H1 (cell line): ENCODE results near the gene RUFY4. TPM values are rescaled to one million over a fixed set of nuclear protein-coding genes. Genes with fewer than 3 reads are reported as not detected.

Experiments
- CTCF ChIA-PET: fragments of 300-600 bp; sonication (Branson Sonifier 250); formaldehyde crosslinking; loops from one replicate; lab custom pipeline; 2021; ENCODE audit not compliant: partially characterized antibody; lab: Charles Lee
- POLR2A ChIA-PET: fragments of 300-600 bp; sonication (Branson Sonifier 250); formaldehyde crosslinking; loops from one replicate; lab custom pipeline; 2021; ENCODE audit warnings: inconsistent platforms; ENCODE audit not compliant: partially characterized antibody; lab: Charles Lee
- DNase-seq, 2 experiments: peaks; one replicate each; pipeline versions ENCODE4 v3.0.0 to v3.0.0-alpha.2; 2010 to 2022; ENCODE audit warnings: low spot score in 2 of 2, low read depth in 1 of 2, mixed read lengths in 1 of 2
- FAIRE-seq: peaks from 2 replicates; lab custom pipeline; 2011; peaks lifted over from hg19 to GRCh38; lab: Jason Lieb, UNC
- H2AFZ ChIP-seq: 2 replicates; pipeline ENCODE4 v1.8.1; 2012; ENCODE audit warnings: low read length, inconsistent platforms
- H2AK5ac ChIP-seq: 2 replicates; pipeline ENCODE4 v1.6.1; 2013; ENCODE audit warnings: low read depth, low read length
- H2BK120ac ChIP-seq: replicated peaks from 2 replicates; pipeline ENCODE3; 2013; ENCODE audit warnings: low read depth, low read length, inconsistent platforms
- H2BK12ac ChIP-seq: 2 replicates; pipeline ENCODE4 v1.6.1; 2013; ENCODE audit warnings: low read depth, low read length
- H2BK15ac ChIP-seq: 2 replicates; pipeline ENCODE4 v1.6.1; 2013; ENCODE audit warnings: low read length
- H2BK20ac ChIP-seq: 2 replicates; pipeline ENCODE4 v1.6.1; 2013; ENCODE audit warnings: low read length
- H2BK5ac ChIP-seq: 2 replicates; pipeline ENCODE4 v1.6.1; 2013; ENCODE audit warnings: low read depth, low read length
- H3K14ac ChIP-seq: 2 replicates; pipeline ENCODE4 v1.6.1; 2013; ENCODE audit warnings: inconsistent platforms; ENCODE audit not compliant: insufficient read length
- H3K18ac ChIP-seq: 2 replicates; pipeline ENCODE4 v1.6.1; 2013; ENCODE audit warnings: low read length; ENCODE audit errors: extremely low read depth
- H3K23ac ChIP-seq: 2 replicates; pipeline ENCODE4 v1.6.1; 2013; ENCODE audit warnings: inconsistent platforms; ENCODE audit not compliant: insufficient read length
- H3K23me2 ChIP-seq: 2 replicates; pipeline ENCODE4 v1.6.1; 2013; ENCODE audit warnings: low read depth, low read length
- H3K27ac ChIP-seq: 2 replicates; pipeline ENCODE4 v1.6.1; 2011; ENCODE audit warnings: low read depth, low read length, inconsistent platforms
- H3K27me3 ChIP-seq, 4 experiments: replicated peaks in 1 of 4; 1 replicate in 1 of 4; 2 replicates in 3 of 4; pipeline versions ENCODE4 v1.6.1 to v1.8.1; 2011 to 2013; ENCODE audit warnings: low read length in 3 of 4, mild to moderate bottlenecking in 3 of 4, inconsistent platforms in 2 of 4, mixed read lengths in 2 of 4, moderate library complexity in 1 of 4; ENCODE audit not compliant: control insufficient read depth in 3 of 4, insufficient read depth in 3 of 4; ENCODE audit errors: extremely low read depth in 1 of 4
- H3K36me3 ChIP-seq, 4 experiments: 2 replicates each; pipeline versions ENCODE4 v1.6.1 to v1.8.1; 2011 to 2013; ENCODE audit warnings: mild to moderate bottlenecking in 4 of 4, low read length in 3 of 4, moderate library complexity in 2 of 4, control low read depth in 1 of 4, inconsistent platforms in 1 of 4; ENCODE audit not compliant: insufficient read depth in 4 of 4, control insufficient read depth in 2 of 4
- H3K4ac ChIP-seq: replicated peaks from 2 replicates; pipeline ENCODE3; 2013; ENCODE audit warnings: low read length, low read depth, mixed read lengths, inconsistent platforms; ENCODE audit not compliant: insufficient read length
- H3K4me1 ChIP-seq, 4 experiments: replicated peaks in 1 of 4; 1 replicate in 1 of 4; 2 replicates in 3 of 4; pipeline versions ENCODE4 v1.6.1 to v1.8.1; 2011 to 2013; ENCODE audit warnings: low read length in 3 of 4, inconsistent platforms in 2 of 4, mixed read lengths in 1 of 4; ENCODE audit not compliant: insufficient read depth in 4 of 4, control insufficient read depth in 3 of 4
- H3K4me2 ChIP-seq, 2 experiments: 2 replicates each; pipeline versions ENCODE4 v1.6.1 to v1.8.1; 2011 to 2013; ENCODE audit warnings: low read depth in 2 of 2, low read length in 2 of 2, control low read depth in 1 of 2, inconsistent platforms in 1 of 2, mild to moderate bottlenecking in 1 of 2; ENCODE audit not compliant: insufficient read depth in 1 of 2
- H3K4me3 ChIP-seq, 4 experiments: fragments of 200-600, 300-600 bp in 1 of 4; sonication (generic), shearing (Covaris generic), sonication (Bioruptor Twin) in 1 of 4; 2 replicates each; pipeline versions ENCODE4 v1.5.1 to v1.8.1; 2011 to 2016; ENCODE audit warnings: low read length in 4 of 4, low read depth in 3 of 4, control low read depth in 2 of 4, inconsistent platforms in 2 of 4, mild to moderate bottlenecking in 2 of 4, mixed read lengths in 1 of 4, moderate library complexity in 1 of 4; ENCODE audit not compliant: insufficient read depth in 2 of 4; ENCODE audit errors: extremely low read depth in 1 of 4
- H3K56ac ChIP-seq: replicated peaks from 2 replicates; pipeline ENCODE3; 2013; ENCODE audit warnings: low read depth, mild to moderate bottlenecking, mixed read lengths, low read length, inconsistent platforms; ENCODE audit not compliant: insufficient read length
- H3K79me1 ChIP-seq: 2 replicates; pipeline ENCODE4 v1.6.1; 2013; ENCODE audit warnings: low read depth, low read length, control low read depth
- H3K79me2 ChIP-seq, 2 experiments: 2 replicates each; pipeline versions ENCODE4 v1.6.1 to v1.8.1; 2012 to 2013; ENCODE audit warnings: low read length in 2 of 2, mild to moderate bottlenecking in 2 of 2, inconsistent platforms in 1 of 2; ENCODE audit not compliant: insufficient read depth in 2 of 2, control insufficient read depth in 1 of 2
- H3K9ac ChIP-seq, 4 experiments: replicated peaks in 1 of 4; 1 replicate in 1 of 4; 2 replicates in 3 of 4; pipeline versions ENCODE4 v1.6.1 to v1.8.1; 2011 to 2013; ENCODE audit warnings: low read depth in 3 of 4, low read length in 3 of 4, control low read depth in 2 of 4, mild to moderate bottlenecking in 2 of 4, moderate library complexity in 2 of 4, inconsistent platforms in 1 of 4; ENCODE audit errors: extremely low read depth in 1 of 4
- H3K9me3 ChIP-seq, 2 experiments: 2 replicates each; pipeline versions ENCODE4 v1.6.1 to v1.8.1; 2012 to 2013; ENCODE audit warnings: mild to moderate bottlenecking in 2 of 2, moderate library complexity in 2 of 2, control low read depth in 1 of 2, inconsistent platforms in 1 of 2, low read depth in 1 of 2, low read length in 1 of 2, mixed read lengths in 1 of 2; ENCODE audit not compliant: insufficient read depth in 2 of 2
- H4K20me1 ChIP-seq, 2 experiments: replicated peaks in 1 of 2; 2 replicates each; pipeline versions ENCODE3 to v1.8.1; 2011 to 2013; ENCODE audit warnings: inconsistent platforms in 2 of 2, low read length in 2 of 2, mild to moderate bottlenecking in 1 of 2; ENCODE audit not compliant: insufficient read depth in 2 of 2, control insufficient read depth in 1 of 2
- H4K5ac ChIP-seq: 2 replicates; pipeline ENCODE4 v1.6.1; 2013; ENCODE audit warnings: low read length, low read depth, mixed read lengths, inconsistent platforms; ENCODE audit not compliant: insufficient read length
- H4K8ac ChIP-seq: 2 replicates; pipeline ENCODE4 v1.8.0; 2013; ENCODE audit warnings: mild to moderate bottlenecking, moderate library complexity, low read length, inconsistent platforms; ENCODE audit not compliant: insufficient read depth; ENCODE audit errors: extremely low read depth
- H4K91ac ChIP-seq: replicated peaks from 2 replicates; pipeline ENCODE3; 2013; ENCODE audit warnings: low read length, mixed read lengths, inconsistent platforms; ENCODE audit not compliant: insufficient read length
- ASH2L ChIP-seq: fragments of 200-600, 300-600 bp; sonication (generic); IDR thresholded peaks from one replicate; pipeline ENCODE4 v1.7.1; 2017; ENCODE audit warnings: low read length
- CEBPB ChIP-seq: IDR thresholded peaks from 2 replicates; pipeline ENCODE4 v1.6.1; 2012; ENCODE audit warnings: low read depth, low read length
- GABPA ChIP-seq: IDR thresholded peaks from 2 replicates; pipeline ENCODE4 v1.6.1; 2011; ENCODE audit warnings: mild to moderate bottlenecking, low read length, moderate library complexity, borderline replicate concordance; ENCODE audit not compliant: insufficient read depth
- KDM5A ChIP-seq: fragments of 200-600 bp; IDR thresholded peaks from 2 replicates; pipeline ENCODE4 v1.7.1; 2012; ENCODE audit warnings: mild to moderate bottlenecking, low read length, inconsistent platforms, mixed read lengths
- POLR2A ChIP-seq, 2 experiments: IDR thresholded peaks; 1 replicate in 1 of 2; 2 replicates in 1 of 2; pipeline ENCODE4 v1.6.1; 2011; ENCODE audit warnings: low read depth in 2 of 2, low read length in 2 of 2, mild to moderate bottlenecking in 2 of 2; ENCODE audit errors: control extremely low read depth in 1 of 2
- RBBP5 ChIP-seq: IDR thresholded peaks from 2 replicates; pipeline ENCODE4 v1.7.1; 2012; ENCODE audit warnings: low read depth, mild to moderate bottlenecking, inconsistent platforms, low read length, moderate library complexity, borderline replicate concordance
- RFX5 ChIP-seq: IDR thresholded peaks from 2 replicates; pipeline ENCODE4 v1.6.1; 2011; ENCODE audit warnings: low read depth, low read length, improper control_type of control experiment, borderline replicate concordance
- RNF2 ChIP-seq: fragments of 200-900, 300-1000 bp; sonication (generic); IDR thresholded peaks from 2 replicates; pipeline ENCODE4 v1.7.1; 2016; ENCODE audit warnings: borderline replicate concordance, low read depth, mild to moderate bottlenecking, antibody characterized with exemption, low read length; ENCODE audit not compliant: poor library complexity, severe bottlenecking; ENCODE audit errors: missing control alignments
- TAF7 ChIP-seq: optimal IDR thresholded peaks from 2 replicates; pipeline ENCODE3; 2011; ENCODE audit warnings: low read depth, mild to moderate bottlenecking, inconsistent platforms, low read length, moderate library complexity, borderline replicate concordance
- WGBS, 2 experiments: shearing (Covaris generic) in 1 of 2; methylation state at CpG; one replicate each; pipeline versions ENCODE4 v1.1.6 to v1.1.7; 2013 to 2015; ENCODE audit warnings: low lambda C conversion rate in 2 of 2, mixed read lengths in 2 of 2, inconsistent platforms in 1 of 2, low coverage in 1 of 2, missing lambda C conversion rate in 1 of 2; ENCODE audit not compliant: insufficient replicate concordance in 2 of 2, insufficient coverage in 1 of 2, insufficient read length in 1 of 2; ENCODE audit errors: extremely low coverage in 1 of 2, missing lambda C conversion rate in 1 of 2; 5-methylcytosine and 5-hydroxymethylcytosine counted together
- polyA plus RNA-seq, 7 experiments: library from polyadenylated mRNA; depleted of rRNA in 3 of 7; stranded (reverse) in 5 of 7; unstranded in 2 of 7; fragments of >200 nt in 5 of 7; fragments of 200-250 nt in 2 of 7; gene quantifications; 1 replicate in 5 of 7; 2 replicates in 1 of 7; 4 replicates in 1 of 7; pipeline versions ENCODE4 v1.2.1 to v1.2.3, GENCODE V29; 2011 to 2013; ENCODE audit warnings: missing spikeins in 2 of 7, mixed read lengths in 2 of 7
- total RNA-seq: library from RNA; stranded (reverse); fragmentation: NEBNext Ultra II Directional; extraction: Animal tissue kit (Norgen Biotek cat#: 25700); gene quantifications from 2 replicates; pipeline ENCODE4 v1.2.1, GENCODE V29; 2021
- TF ChIP-seq, protein P1 (sequence below), 3 experiments: IDR thresholded peaks; 1 replicate in 2 of 3; 2 replicates in 1 of 3; pipeline versions ENCODE4 v1.5.1 to v1.6.1; 2011; ENCODE audit warnings: low read length in 3 of 3, mild to moderate bottlenecking in 3 of 3, inconsistent platforms in 2 of 3, low read depth in 1 of 3, moderate library complexity in 1 of 3; ENCODE audit not compliant: insufficient read depth in 1 of 3; ENCODE audit errors: control extremely low read depth in 1 of 3

RUFY4 gene
- total and polyA plus RNA-seq, 2 of the 8 experiments (the other 6 are each of a cell fraction or from before 2014, with no cell fraction given) = 0.32 to 0.38 TPM

DNA sequence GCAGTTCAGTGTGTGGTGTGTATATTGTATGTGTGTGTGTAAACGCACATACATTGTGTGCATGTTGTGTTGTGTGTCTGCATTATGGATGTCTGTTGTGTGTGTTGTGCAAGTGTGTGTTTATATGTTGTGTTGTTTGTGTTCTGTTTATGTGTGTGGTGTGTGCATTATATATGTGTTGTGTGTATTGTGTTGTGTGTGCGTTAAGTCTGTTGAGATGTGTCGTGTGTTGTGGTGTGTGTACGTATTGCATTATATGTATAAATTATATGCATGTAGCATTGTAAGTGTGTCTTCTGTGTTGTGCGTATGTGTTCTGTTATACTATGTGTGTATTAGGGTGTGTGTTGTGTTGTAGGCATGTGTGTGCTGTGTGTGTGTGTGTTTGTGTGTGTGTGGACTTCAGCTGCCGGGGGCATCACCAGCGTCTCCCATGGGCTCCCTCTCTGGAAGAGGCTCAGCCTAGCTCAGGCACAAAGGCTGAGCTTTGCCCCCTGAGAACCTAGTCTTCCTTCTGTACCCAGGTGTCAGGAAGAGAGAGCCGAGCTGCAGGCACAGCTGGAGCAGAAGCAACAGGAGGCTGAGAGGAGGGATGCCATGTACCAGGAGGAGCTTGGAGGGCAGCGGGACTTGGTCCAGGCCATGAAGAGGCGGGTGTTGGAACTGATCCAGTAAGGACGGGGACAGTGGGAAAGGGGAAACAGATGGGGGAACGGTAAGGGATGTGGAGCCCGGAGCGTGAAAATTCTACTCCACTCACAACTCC lies 13.7 kb downstream of the RUFY4 start:
- Histone ChIP-seq H2BK15ac (no peak overlapping the region), H2BK12ac (peak overlapping the region; percentile 75; the same call in 1 of the 2 replicates), H3K23ac (no peak overlapping the region), H3K4me1 (no peaks in the 10 kb centered on the region), H2AFZ (no peak overlapping the region), H4K91ac (no peak overlapping the region), H3K9me3 (no peaks in the 10 kb centered on the region), H4K5ac (no peak overlapping the region), H4K20me1 (peaks cover 0 to 4% of the 10 kb centered on the region in 2 experiments), H3K9ac (no peak overlapping the region), H3K14ac (no peak overlapping the region), H3K27me3 (no peaks in the 10 kb centered on the region), H3K79me2 (no peaks in the 10 kb centered on the region), H3K4me2 (no peak overlapping the region), H3K79me1 (no peaks in the 10 kb centered on the region), H3K4me3 (no peak overlapping the region), H3K4ac (peak overlapping the region; percentile 95), H2BK5ac (no peak overlapping the region; the same call in 1 of the 2 replicates), H2BK20ac (no peak overlapping the region), H3K18ac (no peak overlapping the region), H4K8ac (no peak overlapping the region), H3K27ac (no peak overlapping the region), H2BK120ac (no peak overlapping the region), H3K36me3 (no peaks in the 10 kb centered on the region), H2AK5ac (peak overlapping the region; percentile 96), H3K23me2 (peaks cover 5% of the 10 kb centered on the region), H3K56ac (peak overlapping the region; percentile 17)
- POLR2A ChIA-PET = no interaction called here
- FAIRE-seq (no peak), DNase-seq (no peak)
- WGBS, 2 experiments = 84 to 100% methylated on average over 2 to 14 of the region's 14 CpGs
- CTCF ChIA-PET = interaction anchor here (1.0 to 2.1 kb wide), 3 partner anchors 9 to 11 kb away, joined by 3 to 8 read pairs (median 3); no protein-coding TSS in a partner anchor
- no peak for TF ChIP-seq POLR2A (IDR thresholded peaks at IDR 0.05; ENCODE audit: control extremely low read depth in 1 of 2, low read depth in 2 of 2, low read length in 2 of 2)
- no peak for TF ChIP-seq KDM5A
- no peak for TF ChIP-seq TAF7
- TF ChIP-seq, protein P1, sequence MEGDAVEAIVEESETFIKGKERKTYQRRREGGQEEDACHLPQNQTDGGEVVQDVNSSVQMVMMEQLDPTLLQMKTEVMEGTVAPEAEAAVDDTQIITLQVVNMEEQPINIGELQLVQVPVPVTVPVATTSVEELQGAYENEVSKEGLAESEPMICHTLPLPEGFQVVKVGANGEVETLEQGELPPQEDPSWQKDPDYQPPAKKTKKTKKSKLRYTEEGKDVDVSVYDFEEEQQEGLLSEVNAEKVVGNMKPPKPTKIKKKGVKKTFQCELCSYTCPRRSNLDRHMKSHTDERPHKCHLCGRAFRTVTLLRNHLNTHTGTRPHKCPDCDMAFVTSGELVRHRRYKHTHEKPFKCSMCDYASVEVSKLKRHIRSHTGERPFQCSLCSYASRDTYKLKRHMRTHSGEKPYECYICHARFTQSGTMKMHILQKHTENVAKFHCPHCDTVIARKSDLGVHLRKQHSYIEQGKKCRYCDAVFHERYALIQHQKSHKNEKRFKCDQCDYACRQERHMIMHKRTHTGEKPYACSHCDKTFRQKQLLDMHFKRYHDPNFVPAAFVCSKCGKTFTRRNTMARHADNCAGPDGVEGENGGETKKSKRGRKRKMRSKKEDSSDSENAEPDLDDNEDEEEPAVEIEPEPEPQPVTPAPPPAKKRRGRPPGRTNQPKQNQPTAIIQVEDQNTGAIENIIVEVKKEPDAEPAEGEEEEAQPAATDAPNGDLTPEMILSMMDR (IDR thresholded peaks at IDR 0.05; ENCODE audit: control extremely low read depth in 1 of 3, insufficient read depth in 1 of 3, low read depth in 1 of 3, low read length in 3 of 3) = no peak
- TF ChIP-seq RNF2 = no peak
- TF ChIP-seq ASH2L = no peak
- TF ChIP-seq CEBPB = no peak
- TF ChIP-seq GABPA = no peak
- no peak for TF ChIP-seq RFX5
- TF ChIP-seq RBBP5 = no peak
